Prostate gland (tissue), 2 donors: Measurements from ENCODE around the gene NOXO1.

Experiments
- CTCF ChIP-seq, 4 experiments: fragments of 200-600 bp in 2 of 4; fragments of 450-650 bp in 2 of 4; sonication (generic) in 2 of 4; IDR thresholded peaks; 1 replicate in 3 of 4; 2 replicates in 1 of 4; pipeline ENCODE4 v1.5.1; 2016 to 2019; ENCODE audit warnings: antibody characterized with exemption in 4 of 4, mild to moderate bottlenecking in 2 of 4, moderate library complexity in 2 of 4
- POLR2A ChIP-seq: fragments of 450-650 bp; IDR thresholded peaks from one replicate; pipeline ENCODE4 v1.6.1; 2016; ENCODE audit warnings: antibody characterized with exemption, mild to moderate bottlenecking
- POLR2AphosphoS5 ChIP-seq: sonication (generic); formaldehyde crosslinking; IDR thresholded peaks from one replicate; pipeline ENCODE4 v1.6.1; 2017; ENCODE audit warnings: antibody characterized with exemption

DNA sequence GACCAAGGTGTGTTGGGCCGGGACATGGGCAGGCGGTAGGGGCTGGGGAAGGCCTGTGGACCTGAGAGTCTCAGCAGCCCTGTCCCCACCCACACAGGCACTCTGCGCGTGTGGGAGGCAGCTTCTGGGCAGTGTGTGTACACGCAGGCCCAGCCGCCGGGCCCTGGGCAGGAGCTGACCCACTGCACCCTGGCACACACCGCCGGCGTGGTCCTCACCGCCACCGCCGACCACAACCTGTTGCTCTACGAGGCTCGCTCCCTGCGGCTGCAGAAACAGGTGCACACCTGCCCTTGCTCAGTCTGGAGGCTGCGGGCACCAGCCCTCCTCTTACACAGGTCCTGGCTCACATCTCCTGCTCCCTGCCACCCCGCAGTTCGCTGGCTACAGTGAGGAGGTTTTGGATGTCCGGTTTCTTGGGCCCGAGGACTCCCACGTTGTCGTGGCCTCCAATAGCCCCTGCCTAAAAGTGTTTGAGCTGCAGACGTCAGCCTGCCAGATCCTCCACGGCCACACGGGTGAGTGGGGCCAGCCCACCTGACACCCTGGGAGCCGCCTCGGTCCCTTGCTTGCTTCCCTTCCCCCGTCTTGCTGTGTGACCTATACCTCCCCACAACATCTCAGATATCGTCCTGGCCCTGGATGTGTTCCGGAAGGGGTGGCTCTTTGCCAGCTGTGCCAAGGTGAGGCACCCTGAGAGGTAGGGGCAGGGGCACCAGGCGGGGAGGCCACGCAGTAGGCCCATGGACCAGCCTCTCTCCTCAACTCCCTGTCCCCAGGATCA lies 5.6 kb downstream of the NOXO1 start:
- TF ChIP-seq CTCF (IDR thresholded peaks at IDR 0.05), result no peak
- TF ChIP-seq POLR2A, result no peak
- TF ChIP-seq POLR2AphosphoS5, result no peak
